HepG2 (cell line): Measurements from ENCODE around the gene ABCG5. TPM values are rescaled to one million over a fixed set of nuclear protein-coding genes. Genes with fewer than 3 reads are reported as not detected.

Source experiments
- ARID3A ChIP-seq: IDR thresholded peaks from 2 replicates; pipeline ENCODE4 v1.6.1; 2012; ENCODE audit warnings: low read depth, low read length, improper control_type of control experiment
- ATF1 ChIP-seq: IDR thresholded peaks from 2 replicates; pipeline ENCODE4 v1.6.1; 2016; ENCODE audit warnings: mild to moderate bottlenecking, control low read depth
- DPF2 ChIP-seq: sonication (generic); formaldehyde crosslinking; IDR thresholded peaks from 2 replicates; pipeline ENCODE4 v1.4.0; 2020; ENCODE audit warnings: mild to moderate bottlenecking, low read depth, missing genetic modification reagents, borderline replicate concordance
- FOXO1 ChIP-seq: sonication (generic); formaldehyde crosslinking; IDR thresholded peaks from 2 replicates; pipeline ENCODE4 v1.4.0; 2020; ENCODE audit warnings: missing genetic modification reagents
- HNF1A ChIP-seq, 2 experiments: sonication (generic) in 1 of 2; formaldehyde crosslinking in 1 of 2; IDR thresholded peaks; 2 replicates each; pipeline versions ENCODE4 v1.4.0 to v1.6.1; 2016 to 2020; ENCODE audit warnings: borderline replicate concordance in 1 of 2, low read depth in 1 of 2, mild to moderate bottlenecking in 1 of 2, missing genetic modification reagents in 1 of 2
- MED13 ChIP-seq: sonication (generic); formaldehyde crosslinking; IDR thresholded peaks from 2 replicates; pipeline ENCODE4 v1.5.0; 2020; ENCODE audit warnings: missing genetic modification reagents
- PHF21A ChIP-seq: sonication (generic); formaldehyde crosslinking; IDR thresholded peaks from 2 replicates; pipeline ENCODE4 v1.5.0; 2020; ENCODE audit warnings: mild to moderate bottlenecking, missing genetic modification reagents
- SAP130 ChIP-seq: IDR thresholded peaks from 2 replicates; pipeline ENCODE4 v1.6.1; 2016; ENCODE audit warnings: low read depth
- SETDB1 ChIP-seq: sonication (generic); formaldehyde crosslinking; IDR thresholded peaks from 2 replicates; pipeline ENCODE4 v1.5.1; 2020; ENCODE audit warnings: missing genetic modification reagents, mild to moderate bottlenecking, borderline replicate concordance
- SNAPC2 ChIP-seq: sonication (generic); formaldehyde crosslinking; IDR thresholded peaks from 2 replicates; pipeline ENCODE4 v1.8.1; 2022; ENCODE audit warnings: mild to moderate bottlenecking, missing genetic modification reagents
- TEF ChIP-seq: sonication (generic); formaldehyde crosslinking; IDR thresholded peaks from 2 replicates; pipeline ENCODE4 v1.5.0; 2020; ENCODE audit warnings: missing genetic modification reagents
- TOE1 ChIP-seq: sonication (generic); formaldehyde crosslinking; IDR thresholded peaks from 2 replicates; pipeline ENCODE4 v1.4.0; 2020; ENCODE audit warnings: mild to moderate bottlenecking, missing genetic modification reagents
- YEATS2 ChIP-seq: sonication (generic); formaldehyde crosslinking; IDR thresholded peaks from 2 replicates; pipeline ENCODE4 v1.4.0; 2020; ENCODE audit warnings: missing genetic modification reagents, borderline replicate concordance
- ZNF234 ChIP-seq: sonication (generic); formaldehyde crosslinking; conservative IDR thresholded peaks from 2 replicates; pipeline ENCODE4 v1.5.1; 2020; ENCODE audit warnings: mild to moderate bottlenecking, missing genetic modification reagents
- ZNF446 ChIP-seq: sonication (generic); formaldehyde crosslinking; IDR thresholded peaks from 2 replicates; pipeline ENCODE4 v1.5.0; 2020; ENCODE audit warnings: mild to moderate bottlenecking, missing genetic modification reagents
- ZNF563 ChIP-seq: sonication (generic); formaldehyde crosslinking; IDR thresholded peaks from 2 replicates; pipeline ENCODE4 v1.8.0; 2022; ENCODE audit warnings: mild to moderate bottlenecking, moderate library complexity, missing genetic modification reagents
- ZNF576 ChIP-seq: sonication (generic); formaldehyde crosslinking; IDR thresholded peaks from 2 replicates; pipeline ENCODE4 v1.4.0; 2020; ENCODE audit warnings: mild to moderate bottlenecking, missing genetic modification reagents
- ZNF605 ChIP-seq: sonication (generic); formaldehyde crosslinking; IDR thresholded peaks from 2 replicates; pipeline ENCODE4 v1.8.0; 2022; ENCODE audit warnings: mild to moderate bottlenecking, missing genetic modification reagents
- ZNF773 ChIP-seq: sonication (generic); formaldehyde crosslinking; IDR thresholded peaks from 2 replicates; pipeline ENCODE4 v1.4.0; 2020; ENCODE audit warnings: missing genetic modification reagents, borderline replicate concordance
- ZNF777 ChIP-seq: sonication (generic); formaldehyde crosslinking; IDR thresholded peaks from 2 replicates; pipeline ENCODE4 v1.4.0; 2020; ENCODE audit warnings: missing genetic modification reagents
- ZXDC ChIP-seq: sonication (generic); formaldehyde crosslinking; IDR thresholded peaks from 2 replicates; pipeline ENCODE4 v1.5.0; 2020; ENCODE audit warnings: mild to moderate bottlenecking, missing genetic modification reagents
- polyA plus RNA-seq, 8 experiments: library from polyadenylated mRNA; depleted of rRNA in 3 of 8; stranded (reverse) in 7 of 8; unstranded in 1 of 8; fragments of >200 nt; fragmentation: Illumina TruSeq in 4 of 8; extraction: Trizol in 4 of 8; gene quantifications; 2 replicates each; pipeline versions ENCODE4 v1.2.1 to v1.2.3, GENCODE V29; 2011 to 2016; ENCODE audit warnings: low read depth in 4 of 8, missing spikeins in 1 of 8, mixed read lengths in 1 of 8; ENCODE audit not compliant: insufficient read depth in 1 of 8
- total RNA-seq, 5 experiments: library from RNA; depleted of rRNA; stranded (reverse); fragments of >200 nt; fragmentation: Illumina TruSeq; extraction: Trizol; gene quantifications; 2 replicates each; pipeline ENCODE4 v1.2.3, GENCODE V29; 2016; ENCODE audit warnings: low read depth in 1 of 5

Gene ABCG5
- total and polyA plus RNA-seq, 2 of the 13 experiments (the other 11 are each of a cell fraction or from before 2014, with no cell fraction given): 15.1 to 39.0 TPM

GRCh38 chr2:43877782-43878464, 39.3 kb upstream of the ABCG5 start (continued):
- TF ChIP-seq ZXDC (no peak), YEATS2 (0 out of 2 replicates have a peak, but pooled peaks have one; percentile 16), HNF1A (IDR thresholded peaks at IDR 0.05; ENCODE audit: low read depth) (no peak), HNF1A (CRISPR knock-in tag; IDR thresholded peaks at IDR 0.05; ENCODE audit: borderline replicate concordance) (no peak), ZNF234 (CRISPR knock-in tag) (no peak), ARID3A (peak; percentile 65; the same call in 1 of the 2 replicates), ZNF773 (CRISPR knock-in tag) (no peak), SNAPC2 (CRISPR knock-in tag) (no peak), ZNF777 (no peak), MED13 (CRISPR knock-in tag) (no peak), ATF1 (CRISPR knock-in tag) (no peak), ZNF605 (CRISPR knock-in tag) (no peak), ZNF446 (CRISPR knock-in tag) (no peak), FOXO1 (CRISPR knock-in tag) (peak; percentile 8; the same call in 1 of the 2 replicates), DPF2 (no peak), TEF (CRISPR knock-in tag) (no peak), ZNF563 (CRISPR knock-in tag) (no peak), PHF21A (CRISPR knock-in tag) (no peak), TOE1 (CRISPR knock-in tag) (no peak), SETDB1 (CRISPR knock-in tag) (no peak), ZNF576 (peak; percentile 39; the same call in 1 of the 2 replicates), SAP130 (CRISPR knock-in tag) (no peak)
